Gastroesophageal sphincter (tissue), 4 donors: ENCODE measurements around the gene CNTNAP2. TPM values are rescaled to one million over a fixed set of nuclear protein-coding genes. Genes with fewer than 3 reads are reported as not detected.

Experiments used
- ATAC-seq: fragments of 150-250 bp; one replicate; pipeline ENCODE4 v1.9.1; 2016; ENCODE audit warnings: mild to moderate bottlenecking, moderate library complexity
- H3K27ac ChIP-seq, 4 donors: fragments of 200-600 bp; sonication (generic) in 3 of 4; 1 replicate in 3 of 4; 2 replicates in 1 of 4; pipeline ENCODE4 v1.5.1; 2016 to 2019
- H3K27me3 ChIP-seq: fragments of 200-600 bp; sonication (generic); one replicate; pipeline ENCODE4 v1.5.1; 2019
- H3K36me3 ChIP-seq, 2 donors: fragments of 200-600 bp; sonication (generic); one replicate each; pipeline ENCODE4 v1.5.1; 2019; ENCODE audit warnings: control low read depth in 1 of 2
- H3K4me1 ChIP-seq, 3 donors: fragments of 200-600 bp; sonication (generic); 1 replicate in 2 of 3; 2 replicates in 1 of 3; pipeline ENCODE4 v1.5.1; 2016 to 2019; ENCODE audit warnings: control low read depth in 2 of 3
- H3K4me3 ChIP-seq, 2 donors: fragments of 200-600 bp; sonication (generic); one replicate each; pipeline ENCODE4 v1.5.1; 2019; ENCODE audit warnings: mild to moderate bottlenecking in 1 of 2, moderate library complexity in 1 of 2
- H3K9me3 ChIP-seq, 3 donors: fragments of 200-600 bp; sonication (generic); one replicate each; pipeline ENCODE4 v1.5.1; 2017 to 2019; ENCODE audit warnings: control low read depth in 2 of 3
- CTCF ChIP-seq, 4 experiments: fragments of 200-600 bp in 2 of 4; fragments of 450-650 bp in 2 of 4; sonication (generic) in 1 of 4; IDR thresholded peaks; one replicate each; pipeline ENCODE4 v1.5.1; 2017 to 2019; ENCODE audit warnings: antibody characterized with exemption in 4 of 4, mild to moderate bottlenecking in 2 of 4, moderate library complexity in 2 of 4
- EP300 ChIP-seq: sonication (generic); formaldehyde crosslinking; IDR thresholded peaks from one replicate; pipeline ENCODE4 v1.6.1; 2017; ENCODE audit warnings: antibody characterized with exemption, mild to moderate bottlenecking
- POLR2A ChIP-seq, 2 donors: fragments of 450-650 bp; IDR thresholded peaks; one replicate each; pipeline ENCODE4 v1.6.1; 2017; ENCODE audit warnings: antibody characterized with exemption in 2 of 2, mild to moderate bottlenecking in 2 of 2, moderate library complexity in 1 of 2
- POLR2AphosphoS5 ChIP-seq: sonication (generic); formaldehyde crosslinking; IDR thresholded peaks from one replicate; pipeline ENCODE4 v1.6.1; 2017; ENCODE audit warnings: antibody characterized with exemption
- WGBS, 2 donors: methylation state at CpG; one replicate each; pipeline ENCODE4 v1.1.5; 2018; ENCODE audit warnings: low coverage in 1 of 2; 5-methylcytosine and 5-hydroxymethylcytosine counted together
- total RNA-seq, 4 donors: library from RNA; depleted of rRNA; stranded (reverse); fragments of >200 nt; gene quantifications; one replicate each; pipeline ENCODE4 v1.1.0, GENCODE V29; 2016

CNTNAP2 gene
- total RNA-seq, 4 donors from 2014 or later: 1.5 to 8.9 (median 3.2) TPM

DNA sequence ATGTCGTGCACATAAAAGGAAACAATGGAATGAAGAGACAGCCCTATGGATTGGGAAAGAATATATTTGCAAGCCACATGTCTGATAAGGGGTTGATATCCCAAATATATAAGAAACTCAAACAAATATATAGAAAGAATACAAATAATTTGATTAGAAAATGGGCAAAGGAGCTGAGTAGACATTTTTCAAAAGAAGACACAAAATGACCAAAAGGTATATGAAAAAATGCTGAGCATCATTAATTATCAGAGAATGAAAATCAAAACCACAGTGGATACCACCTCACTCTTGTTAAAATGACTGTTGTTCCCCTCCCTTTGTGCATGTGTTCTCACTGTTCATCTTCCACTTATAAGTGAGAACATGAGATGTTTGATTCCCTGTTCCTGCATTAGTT, 175.3 kb downstream of the CNTNAP2 start:
- WGBS, 2 donors: 60 to 63% methylated on average over 1 of the region's 1 CpG
- Histone ChIP-seq H3K4me3 (no peak overlapping the region), H3K9me3 (no peaks in the 10 kb centered on the region)

GRCh38 chr7:146296028-146296427, 179.4 kb downstream of the CNTNAP2 start:
- 60 to 83% methylated on average over 1 of the region's 1 CpG for WGBS, 2 donors
- no peaks in the 10 kb centered on the region for H3K9me3 ChIP-seq
- H3K4me1 ChIP-seq: no peaks in the 10 kb centered on the region
- no peak overlapping the region for H3K4me3 ChIP-seq
- TF ChIP-seq POLR2AphosphoS5 (no peak), EP300 (no peak), POLR2A (IDR thresholded peaks at IDR 0.05) (no peak), CTCF (IDR thresholded peaks at IDR 0.05) (no peak)
- H3K27me3 ChIP-seq: no peaks in the 10 kb centered on the region
- no peak overlapping the region for H3K27ac ChIP-seq
- no peak for ATAC-seq
- H3K36me3 ChIP-seq: no peaks in the 10 kb centered on the region

More for the DNA sequence above, 175.3 kb downstream of the CNTNAP2 start:
- Histone ChIP-seq H3K4me1 (no peaks in the 10 kb centered on the region), H3K27me3 (no peaks in the 10 kb centered on the region), H3K27ac (no peak overlapping the region), H3K36me3 (no peaks in the 10 kb centered on the region)
- no peak for ATAC-seq
- TF ChIP-seq EP300 (no peak), POLR2A (IDR thresholded peaks at IDR 0.05) (no peak), POLR2AphosphoS5 (no peak), CTCF (IDR thresholded peaks at IDR 0.05) (no peak)

- Histone ChIP-seq H3K4me3 (no peak overlapping the region), H3K36me3 (no peaks in the 10 kb centered on the region), H3K27me3 (no peaks in the 10 kb centered on the region), H3K4me1 (no peaks in the 10 kb centered on the region), H3K9me3 (no peaks in the 10 kb centered on the region), H3K27ac (no peak overlapping the region)
- 0 to 19% methylated on average over 1 to 2 of the region's 2 CpGs for WGBS, 2 donors
- no peak for ATAC-seq
- TF ChIP-seq POLR2AphosphoS5 (no peak), EP300 (no peak), POLR2A (IDR thresholded peaks at IDR 0.05) (no peak), CTCF (IDR thresholded peaks at IDR 0.05) (no peak)
Measured at GRCh38 chr7:146314962-146315361, 198.4 kb downstream of the CNTNAP2 start.

DNA sequence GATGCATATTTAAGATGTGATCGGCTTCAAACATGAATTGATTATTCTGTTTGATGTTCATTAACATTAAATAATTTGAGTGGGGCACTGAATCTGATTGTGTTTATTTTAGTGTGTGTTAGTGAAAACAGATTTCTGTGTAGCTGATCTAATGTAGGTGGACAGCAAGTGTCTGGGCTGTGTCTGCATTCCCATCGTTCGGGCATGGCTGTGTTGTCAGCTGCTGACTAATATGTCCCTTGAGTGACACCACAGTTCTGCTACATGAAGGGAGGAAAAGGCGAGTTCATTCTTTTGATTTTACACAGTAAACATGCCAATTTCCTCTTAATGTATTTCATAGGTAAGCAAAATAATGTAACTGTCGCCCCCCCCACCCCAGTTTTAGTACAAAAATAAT, 203.0 kb downstream of the CNTNAP2 start:
- Histone ChIP-seq H3K4me3 (no peak overlapping the region), H3K4me1 (no peaks in the 10 kb centered on the region), H3K27ac (no peak overlapping the region), H3K27me3 (no peaks in the 10 kb centered on the region), H3K9me3 (no peaks in the 10 kb centered on the region), H3K36me3 (no peaks in the 10 kb centered on the region)
- WGBS, 2 donors: 37 to 44% methylated on average over 4 to 5 of the region's 5 CpGs
- ATAC-seq: no peak
- no peak for TF ChIP-seq POLR2A (IDR thresholded peaks at IDR 0.05)
- no peak for TF ChIP-seq CTCF (IDR thresholded peaks at IDR 0.05)
- no peak for TF ChIP-seq EP300
- no peak for TF ChIP-seq POLR2AphosphoS5

DNA sequence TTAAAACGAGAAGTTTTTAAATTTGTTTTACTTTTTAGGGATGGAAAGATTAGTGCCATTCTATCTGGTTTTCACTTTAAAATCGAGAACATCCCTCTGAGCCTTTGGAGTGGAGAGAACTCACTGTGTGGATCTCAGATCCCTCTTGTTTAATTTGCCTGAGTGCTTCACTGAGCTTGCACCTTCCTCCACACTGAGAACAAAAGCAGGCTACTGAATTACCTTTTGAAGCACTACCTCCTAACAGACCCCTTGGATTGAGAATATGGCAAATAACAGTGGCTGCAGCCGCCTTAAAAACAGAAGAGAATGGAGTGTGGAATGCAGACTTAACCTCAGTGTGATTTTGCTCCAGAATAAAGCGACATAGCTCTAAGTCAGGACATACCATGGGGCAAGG, 204.7 kb downstream of the CNTNAP2 start:
- no peak overlapping the region for H3K27ac ChIP-seq
- H3K27me3 ChIP-seq: no peaks in the 10 kb centered on the region
- no peak for TF ChIP-seq POLR2A (IDR thresholded peaks at IDR 0.05)
- no peak for TF ChIP-seq POLR2AphosphoS5
- no peak for TF ChIP-seq CTCF (IDR thresholded peaks at IDR 0.05)
- TF ChIP-seq EP300: no peak
- 63 to 76% methylated on average over 2 to 3 of the region's 4 CpGs for WGBS, 2 donors
- H3K4me1 ChIP-seq: no peaks in the 10 kb centered on the region
- H3K4me3 ChIP-seq: no peak overlapping the region
- H3K36me3 ChIP-seq: no peaks in the 10 kb centered on the region
- ATAC-seq: no peak
- H3K9me3 ChIP-seq: no peaks in the 10 kb centered on the region
